Lung (tissue), 12 donors: ENCODE measurements around the gene NXN. TPM values are rescaled to one million over a fixed set of nuclear protein-coding genes. Genes with fewer than 3 reads are reported as not detected.

Experiments used
- ATAC-seq: fragments of 200-7000 bp; cut with Tn5 transposase; one replicate; pipeline ENCODE4 v1.9.1; 2020; ENCODE audit warnings: moderate number of reproducible peaks; ENCODE audit not compliant: insufficient read depth, low FRiP score
- DNase-seq, 3 donors: peaks; one replicate each; pipeline ENCODE4 v3.0.0-alpha.2; 2013 to 2017
- H3K27ac ChIP-seq, 2 donors: one replicate each; pipeline ENCODE4 v1.5.1; 2013; ENCODE audit warnings: mild to moderate bottlenecking in 2 of 2, moderate library complexity in 2 of 2, control low read depth in 1 of 2, inconsistent platforms in 1 of 2, low read depth in 1 of 2, low read length in 1 of 2
- H3K27me3 ChIP-seq, 3 donors: one replicate each; pipeline ENCODE4 v1.5.1; 2013; ENCODE audit warnings: low read length in 2 of 3; ENCODE audit not compliant: control insufficient read depth in 3 of 3, insufficient read depth in 3 of 3
- H3K36me3 ChIP-seq, 4 donors: one replicate each; pipeline ENCODE4 v1.5.1; 2013; ENCODE audit warnings: low read length in 4 of 4, mild to moderate bottlenecking in 1 of 4, moderate library complexity in 1 of 4; ENCODE audit not compliant: control insufficient read depth in 4 of 4, insufficient read depth in 4 of 4
- H3K4me1 ChIP-seq, 5 donors: one replicate each; pipeline ENCODE4 v1.5.1; 2013; ENCODE audit warnings: low read length in 5 of 5, mild to moderate bottlenecking in 2 of 5, moderate library complexity in 1 of 5; ENCODE audit not compliant: control insufficient read depth in 5 of 5, insufficient read depth in 5 of 5
- H3K4me3 ChIP-seq: one replicate; pipeline ENCODE4 v1.5.1; 2013; ENCODE audit warnings: mild to moderate bottlenecking, control low read depth, moderate library complexity
- H3K9ac ChIP-seq, 2 donors: one replicate each; pipeline ENCODE4 v1.5.1; 2013; ENCODE audit warnings: low read length in 2 of 2, control low read depth in 1 of 2; ENCODE audit not compliant: insufficient read depth in 1 of 2
- H3K9me3 ChIP-seq, 4 donors: one replicate each; pipeline ENCODE4 v1.5.1; 2013; ENCODE audit warnings: low read length in 3 of 4, mild to moderate bottlenecking in 1 of 4, moderate library complexity in 1 of 4; ENCODE audit not compliant: control insufficient read depth in 4 of 4, insufficient read depth in 3 of 4
- WGBS, 2 donors: extraction: QIAGEN DNeasy Blood & Tissue Kit; methylation state at CpG; one replicate each; pipeline ENCODE4 v1.1.7; 2013; 5-methylcytosine and 5-hydroxymethylcytosine counted together
- polyA plus RNA-seq, 2 donors: library from polyadenylated mRNA; stranded (reverse); fragments of 200-250 nt; gene quantifications; one replicate each; pipeline ENCODE4 v1.2.1, GENCODE V29; 2013
- total RNA-seq, 2 donors: library from RNA; depleted of rRNA in 1 of 2; stranded (reverse); fragments of >200 nt in 1 of 2; gene quantifications; one replicate each; pipeline ENCODE4 v1.2.1, GENCODE V29; 2014 to 2021
- TF ChIP-seq, protein P1 (sequence below): IDR thresholded peaks from 2 replicates; pipeline ENCODE4 v1.5.1; 2012; ENCODE audit warnings: mild to moderate bottlenecking; ENCODE audit errors: control extremely low read depth, extremely low read depth
- donor health status: control.
- donor health status: control.
- donor health status: Bipolar disorder and iron deficiency.
- donor health status: healthy.
- donor health status: DM: yes; HTN: yes; CAD: no.

The NXN gene
- total and polyA plus RNA-seq, 4 donors: 17.6 to 57.7 (median 39.9) TPM

DNA sequence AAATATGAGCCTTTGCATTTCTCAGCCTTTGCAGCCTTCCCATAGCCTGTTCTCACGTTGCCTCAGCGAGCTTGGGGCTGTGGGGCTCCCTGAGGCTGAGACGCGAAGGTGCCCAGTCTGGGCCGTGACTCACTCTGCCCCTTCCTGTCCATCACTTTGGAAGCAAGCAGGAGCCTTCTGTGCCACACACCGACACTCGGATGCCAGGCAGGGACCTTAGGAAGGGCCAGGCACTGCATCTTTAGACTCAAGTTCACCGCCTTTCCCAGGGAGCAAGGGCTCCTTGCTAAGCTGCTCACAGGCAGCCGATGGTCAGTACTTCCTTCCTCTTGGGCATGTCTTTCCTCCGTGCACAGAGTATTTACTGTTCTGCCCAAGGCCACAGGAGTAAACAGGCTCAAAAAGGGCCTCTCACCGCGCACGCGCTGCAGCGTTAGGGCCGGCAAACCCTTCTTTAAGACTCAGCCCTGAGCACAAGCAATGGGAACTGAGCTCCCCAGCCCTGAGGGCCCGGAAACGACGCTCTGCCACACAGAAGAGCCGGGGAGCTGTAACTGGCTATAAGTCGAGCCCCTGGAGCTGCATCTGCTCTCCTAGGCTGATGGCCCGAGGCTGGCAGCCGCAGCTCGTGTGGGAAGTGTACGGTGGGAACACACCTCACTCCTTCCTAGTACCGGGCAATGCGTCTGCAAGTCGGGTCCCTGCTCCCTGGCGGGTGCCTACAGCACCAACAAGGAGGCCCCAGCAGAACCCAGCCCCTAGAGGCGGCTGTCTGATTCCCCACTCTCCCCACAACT, 24.6 kb upstream of the NXN start:
- DNase-seq (no peak), ATAC-seq (no peak)
- Histone ChIP-seq H3K9me3 (no peaks in the 10 kb centered on the region), H3K4me1 (peaks cover 6 to 73% (median 34%) of the 10 kb centered on the region in 5 donors), H3K9ac (no peak overlapping the region), H3K27ac (peak overlapping the region in 1 of 2 donors; percentile 85), H3K27me3 (no peaks in the 10 kb centered on the region), H3K4me3 (no peak overlapping the region), H3K36me3 (peaks cover 0 to 58% (median 30%) of the 10 kb centered on the region in 4 donors)
- 66 to 67% methylated on average over 30 of the region's 30 CpGs for WGBS, 2 donors
- TF ChIP-seq, protein P1, sequence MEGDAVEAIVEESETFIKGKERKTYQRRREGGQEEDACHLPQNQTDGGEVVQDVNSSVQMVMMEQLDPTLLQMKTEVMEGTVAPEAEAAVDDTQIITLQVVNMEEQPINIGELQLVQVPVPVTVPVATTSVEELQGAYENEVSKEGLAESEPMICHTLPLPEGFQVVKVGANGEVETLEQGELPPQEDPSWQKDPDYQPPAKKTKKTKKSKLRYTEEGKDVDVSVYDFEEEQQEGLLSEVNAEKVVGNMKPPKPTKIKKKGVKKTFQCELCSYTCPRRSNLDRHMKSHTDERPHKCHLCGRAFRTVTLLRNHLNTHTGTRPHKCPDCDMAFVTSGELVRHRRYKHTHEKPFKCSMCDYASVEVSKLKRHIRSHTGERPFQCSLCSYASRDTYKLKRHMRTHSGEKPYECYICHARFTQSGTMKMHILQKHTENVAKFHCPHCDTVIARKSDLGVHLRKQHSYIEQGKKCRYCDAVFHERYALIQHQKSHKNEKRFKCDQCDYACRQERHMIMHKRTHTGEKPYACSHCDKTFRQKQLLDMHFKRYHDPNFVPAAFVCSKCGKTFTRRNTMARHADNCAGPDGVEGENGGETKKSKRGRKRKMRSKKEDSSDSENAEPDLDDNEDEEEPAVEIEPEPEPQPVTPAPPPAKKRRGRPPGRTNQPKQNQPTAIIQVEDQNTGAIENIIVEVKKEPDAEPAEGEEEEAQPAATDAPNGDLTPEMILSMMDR: no peak

DNA sequence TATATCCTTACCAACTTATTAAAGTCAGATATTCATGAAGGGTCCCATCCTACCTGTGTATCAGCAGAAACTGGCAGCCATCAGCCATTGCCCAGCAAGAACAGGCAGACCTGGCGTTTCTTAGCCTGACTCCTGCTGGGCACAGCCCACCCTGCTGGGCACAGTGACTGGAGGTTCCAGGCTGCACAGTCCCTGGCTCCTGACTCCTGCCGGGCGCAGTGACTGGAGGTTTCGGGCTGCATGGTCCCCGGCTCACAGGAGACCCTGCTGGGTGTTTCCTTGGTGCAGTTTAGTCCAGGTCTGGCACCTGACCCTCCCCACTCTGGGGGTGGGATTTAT, 24.0 kb upstream of the NXN start:
- Histone ChIP-seq H3K9me3 (no peaks in the 10 kb centered on the region), H3K4me3 (no peak overlapping the region), H3K36me3 (peaks cover 0 to 54% (median 29%) of the 10 kb centered on the region in 4 donors), H3K9ac (no peak overlapping the region), H3K4me1 (peaks cover 6 to 78% (median 34%) of the 10 kb centered on the region in 5 donors), H3K27me3 (no peaks in the 10 kb centered on the region), H3K27ac (peak overlapping the region in 1 of 2 donors; percentile 85)
- ATAC-seq (no peak), DNase-seq (no peak)
- TF ChIP-seq, protein P1: no peak
- WGBS, 2 donors: 87 to 94% methylated on average over 5 of the region's 5 CpGs

DNA sequence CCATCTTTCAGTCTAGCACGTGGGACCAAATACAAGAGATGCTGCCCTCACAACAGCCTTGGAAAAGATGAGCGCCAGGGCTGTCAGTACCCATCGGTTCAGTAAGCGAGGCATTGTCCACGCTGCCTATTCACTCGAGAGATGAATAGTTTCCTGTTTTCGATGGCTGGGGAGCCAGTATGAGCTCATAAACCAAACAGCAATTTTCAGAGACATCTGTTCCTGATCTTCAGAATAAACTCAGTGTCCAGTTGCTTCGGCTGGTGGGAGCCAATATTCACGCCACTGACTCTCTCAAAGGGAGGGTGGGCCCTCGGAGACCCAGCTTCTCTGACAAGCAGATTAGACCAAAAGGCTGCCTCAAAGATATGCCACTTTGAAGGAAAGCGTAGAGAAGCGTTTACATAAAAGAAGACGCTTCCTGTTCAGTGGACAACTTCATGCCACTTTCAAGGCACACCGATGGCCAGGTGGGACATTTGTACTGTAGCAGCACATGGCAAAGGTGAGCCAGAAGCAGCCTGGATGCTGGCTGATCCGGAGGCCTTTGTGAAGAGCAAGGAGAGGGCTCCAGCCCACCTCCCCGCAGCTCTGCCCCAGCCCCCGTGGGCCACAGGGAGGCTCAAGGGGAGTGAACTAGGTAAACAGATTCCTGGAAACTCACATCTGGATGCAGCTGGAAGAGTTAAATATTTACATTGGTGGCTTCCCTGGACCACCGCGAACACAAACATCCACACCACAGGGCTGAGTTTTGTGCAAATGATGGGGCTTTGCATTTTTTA, 23.4 kb upstream of the NXN start:
- DNase-seq: peak; percentile 77 to 92 (median 87)
- Histone ChIP-seq H3K4me1 (peaks cover 6 to 84% (median 36%) of the 10 kb centered on the region in 5 donors), H3K9ac (peak overlapping the region in 1 of 2 donors; percentile 75), H3K27me3 (no peaks in the 10 kb centered on the region), H3K36me3 (peaks cover 0 to 48% (median 29%) of the 10 kb centered on the region in 4 donors), H3K4me3 (no peak overlapping the region), H3K9me3 (no peaks in the 10 kb centered on the region), H3K27ac (peak overlapping the region; percentile 58 to 61)
- ATAC-seq: no peak
- TF ChIP-seq, protein P1: no peak
- WGBS, 2 donors: 51 to 64% methylated on average over 19 of the region's 19 CpGs
